ENCODE results near the gene DEPDC1B.
"Not testable (repeated sequence)": the region's sequence is repeated elsewhere in the genome, so short reads cannot be mapped to it uniquely, and the experiment has no call there.

GRCh38 chr5:60624875-60625274 is 75.1 kb downstream of the DEPDC1B start:
- TF ChIP-seq CTCF, POLR2A (IDR thresholded peaks at IDR 0.05): not testable (repeated sequence)

All from esophagus squamous epithelium (tissue), 4 donors.